GM12892 (cell line): Measurements from ENCODE around the gene IFITM5.
A peak's percentile ranks its signal among the peaks of the same experiment; 100 is the strongest.
"Not testable (repeated sequence)": the region's sequence is repeated elsewhere in the genome, so short reads cannot be mapped to it uniquely, and the experiment has no call there.

ENCODE experiments used
- DNase-seq: peaks from one replicate; pipeline ENCODE4 v3.0.0; 2011; ENCODE audit not compliant: insufficient read length
- FAIRE-seq: peaks from 2 replicates; lab custom pipeline; 2011; peaks lifted over from hg19 to GRCh38; lab: Jason Lieb, UNC
- POLR2A ChIP-seq: IDR thresholded peaks from 2 replicates; pipeline ENCODE4 v1.6.1; 2011; ENCODE audit warnings: low read depth, low read length, control low read depth
- POLR2AphosphoS5 ChIP-seq: IDR thresholded peaks from 2 replicates; pipeline ENCODE4 v1.6.1; 2011; ENCODE audit warnings: low read depth, low read length, control low read depth
- TAF1 ChIP-seq: IDR thresholded peaks from 2 replicates; pipeline ENCODE4 v1.6.1; 2011; ENCODE audit warnings: low read depth, mild to moderate bottlenecking, control low read depth, low read length, borderline replicate concordance

Gene IFITM5

GRCh38 chr11:334264-334994 is 35.1 kb upstream of the IFITM5 start:
- no peak for DNase-seq
- no peak for TF ChIP-seq TAF1
- no peak for TF ChIP-seq POLR2AphosphoS5
- TF ChIP-seq POLR2A: no peak
- FAIRE-seq: no peak

GRCh38 chr11:333616-334263 is 34.4 kb upstream of the IFITM5 start:
- not testable (repeated sequence) for FAIRE-seq, DNase-seq

GRCh38 chr11:332651-333480 is 33.5 kb upstream of the IFITM5 start:
- no peak for TF ChIP-seq POLR2AphosphoS5
- TF ChIP-seq TAF1: no peak
- TF ChIP-seq POLR2A: no peak
- DNase-seq: no peak
- peak; percentile 50 for FAIRE-seq

GRCh38 chr11:331358-332060 is 32.2 kb upstream of the IFITM5 start:
- DNase-seq: no peak
- FAIRE-seq: peak; percentile 46
- TF ChIP-seq TAF1 (no peak), POLR2AphosphoS5 (no peak), POLR2A (no peak)

GRCh38 chr11:330694-331357 is 31.5 kb upstream of the IFITM5 start:
- no peak for DNase-seq
- peak; percentile 85 for FAIRE-seq
- TF ChIP-seq POLR2AphosphoS5 (no peak), POLR2A (no peak), TAF1 (no peak)

GRCh38 chr11:330307-330693 is 31.0 kb upstream of the IFITM5 start:
- TF ChIP-seq POLR2A (no peak), TAF1 (no peak), POLR2AphosphoS5 (no peak)
- DNase-seq (no peak), FAIRE-seq (no peak)

GRCh38 chr11:329886-330253 is 30.5 kb upstream of the IFITM5 start:
- DNase-seq (no peak), FAIRE-seq (peak; percentile 38)
- TF ChIP-seq POLR2AphosphoS5 (no peak), TAF1 (no peak), POLR2A (0 out of 2 replicates have a peak, but pooled peaks have one; percentile 9)

GRCh38 chr11:328516-329100 is 29.3 kb upstream of the IFITM5 start:
- not testable (repeated sequence) for DNase-seq, FAIRE-seq

- no peak for DNase-seq
- FAIRE-seq: no peak
- no peak for TF ChIP-seq POLR2AphosphoS5
- no peak for TF ChIP-seq TAF1
- no peak for TF ChIP-seq POLR2A
Observed at GRCh38 chr11:328012-328411, 28.7 kb upstream of the IFITM5 start.

- DNase-seq (no peak), FAIRE-seq (no peak)
- TF ChIP-seq TAF1 (no peak), POLR2A (no peak), POLR2AphosphoS5 (no peak)
Observed at GRCh38 chr11:327581-327923, 28.2 kb upstream of the IFITM5 start.
